SH-SY5Y (cell line): ENCODE measurements around the gene SEMA3C.

Source experiments
- GATA2 ChIP-seq: IDR thresholded peaks from 2 replicates; pipeline ENCODE4 v1.6.1; 2011; ENCODE audit warnings: mild to moderate bottlenecking, low read depth, low read length
- GATA3 ChIP-seq: IDR thresholded peaks from 2 replicates; pipeline ENCODE4 v1.6.1; 2011; ENCODE audit warnings: low read depth, mild to moderate bottlenecking, low read length, moderate library complexity

GRCh38 chr7:80902716-80903308 lies 16.0 kb downstream of the SEMA3C start:
- TF ChIP-seq GATA2: no peak
- TF ChIP-seq GATA3: no peak
